NCI-H1436 treated with DMSO at 0.1 percent for 48 hours (cell line): ENCODE results near the gene STOM.

Experiments
- DNase-seq: peaks from one replicate; lab custom pipeline; 2025; lab: John Stamatoyannopoulos, UW

STOM gene

DNA sequence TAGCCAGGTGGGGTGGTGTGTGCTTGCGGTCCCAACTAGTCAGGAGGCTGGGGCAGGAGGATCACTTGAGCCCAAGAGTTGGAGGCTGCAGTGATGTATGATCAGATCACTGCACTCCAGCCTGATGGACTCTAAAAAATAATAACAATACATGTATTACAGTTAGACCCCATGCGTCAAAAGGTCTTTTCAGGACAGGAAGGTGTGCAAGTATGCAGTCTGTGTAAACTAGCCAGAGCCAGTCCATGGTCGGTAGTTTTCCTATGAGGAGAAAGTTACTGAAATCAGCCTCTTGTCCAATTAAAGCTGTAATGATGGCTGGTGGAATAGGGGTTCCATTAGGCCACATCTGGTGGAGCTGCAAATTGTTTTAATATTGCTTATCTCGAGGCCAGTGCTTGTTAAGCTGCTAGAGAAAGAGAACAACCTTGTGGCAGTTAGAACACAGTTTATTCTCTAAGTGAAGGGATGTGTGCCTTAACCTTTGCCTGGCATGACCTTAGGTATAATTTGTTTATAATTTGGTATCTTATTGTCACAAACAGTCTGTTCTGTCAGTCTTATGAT lies 1.5 kb upstream of the STOM start:
- DNase-seq: no peak

DNA sequence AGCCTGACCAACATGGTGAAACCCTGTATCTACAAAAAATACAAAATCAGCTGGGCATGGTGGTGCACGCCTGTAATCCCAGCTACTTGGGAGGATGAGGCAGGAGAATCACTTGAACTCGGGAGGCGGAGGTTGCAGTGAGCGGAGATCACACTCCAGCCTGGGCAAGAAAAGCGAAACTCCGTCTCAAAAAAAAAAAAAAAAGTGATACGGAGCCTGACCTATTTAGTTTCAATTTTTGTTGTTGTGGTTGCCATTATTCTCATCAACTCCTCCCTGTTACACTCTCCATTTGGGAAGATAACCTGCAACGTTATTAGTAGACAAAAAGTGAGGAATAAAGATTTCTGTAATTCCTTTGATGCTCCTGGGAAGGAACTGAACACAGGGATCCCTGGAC lies 1.3 kb downstream of the STOM start:
- DNase-seq: no peak

DNA sequence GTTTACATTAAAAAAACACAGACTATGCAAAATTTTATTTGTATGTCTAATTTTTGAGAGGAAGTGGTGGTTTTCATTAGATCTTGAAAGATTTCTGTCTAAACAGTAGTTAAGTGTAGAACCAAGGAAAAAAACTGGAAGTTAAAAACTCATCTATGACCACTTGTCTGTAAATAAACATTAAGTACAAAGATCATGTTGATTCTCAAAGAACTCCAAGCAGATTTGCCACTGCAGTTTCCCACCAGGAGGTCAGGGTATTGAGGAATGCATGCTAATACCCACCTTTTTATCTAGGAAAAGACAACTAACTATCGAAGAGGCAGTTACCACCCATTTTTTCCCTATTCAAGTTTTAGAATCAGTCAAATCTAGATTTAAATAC lies 1.9 kb downstream of the STOM start:
- DNase-seq: no peak

DNA sequence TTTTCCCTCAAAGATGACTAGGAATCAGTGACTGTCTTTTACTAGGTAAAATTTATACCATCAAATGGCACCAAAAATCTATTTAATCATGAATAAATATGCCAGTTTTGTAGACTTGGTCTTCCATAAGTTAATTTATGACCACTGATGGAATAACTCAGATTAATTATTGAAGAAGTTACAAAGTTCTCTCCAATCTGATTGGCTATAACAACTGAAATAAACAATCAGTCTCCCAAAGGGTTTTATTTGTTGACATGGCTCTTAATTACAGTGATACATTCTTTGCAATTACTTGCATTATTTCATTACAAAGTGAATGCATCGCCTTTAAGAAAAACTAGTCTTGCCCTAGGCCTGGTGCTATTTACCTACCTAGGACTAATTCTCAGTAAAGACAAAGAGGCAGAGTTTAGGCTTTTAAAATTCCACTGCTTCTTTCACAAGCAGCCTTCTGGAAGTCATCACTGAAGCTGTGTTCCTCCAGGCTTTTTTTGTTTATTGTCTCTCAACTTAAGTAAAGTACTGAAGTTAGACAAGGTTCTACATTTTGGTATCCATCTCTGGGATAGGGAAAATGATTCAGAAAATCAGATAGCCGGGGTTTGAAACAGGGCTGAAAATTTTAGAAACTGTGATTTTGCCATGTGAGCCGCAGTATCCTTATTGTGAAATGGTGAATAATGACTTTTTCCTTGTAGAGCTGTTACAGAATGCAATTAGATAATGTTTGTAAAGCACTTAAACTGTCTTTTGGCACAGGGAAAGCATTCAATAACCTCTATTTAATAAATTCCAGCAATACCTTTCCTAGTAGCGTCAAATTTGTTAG lies 2.5 kb downstream of the STOM start:
- DNase-seq: no peak

DNA sequence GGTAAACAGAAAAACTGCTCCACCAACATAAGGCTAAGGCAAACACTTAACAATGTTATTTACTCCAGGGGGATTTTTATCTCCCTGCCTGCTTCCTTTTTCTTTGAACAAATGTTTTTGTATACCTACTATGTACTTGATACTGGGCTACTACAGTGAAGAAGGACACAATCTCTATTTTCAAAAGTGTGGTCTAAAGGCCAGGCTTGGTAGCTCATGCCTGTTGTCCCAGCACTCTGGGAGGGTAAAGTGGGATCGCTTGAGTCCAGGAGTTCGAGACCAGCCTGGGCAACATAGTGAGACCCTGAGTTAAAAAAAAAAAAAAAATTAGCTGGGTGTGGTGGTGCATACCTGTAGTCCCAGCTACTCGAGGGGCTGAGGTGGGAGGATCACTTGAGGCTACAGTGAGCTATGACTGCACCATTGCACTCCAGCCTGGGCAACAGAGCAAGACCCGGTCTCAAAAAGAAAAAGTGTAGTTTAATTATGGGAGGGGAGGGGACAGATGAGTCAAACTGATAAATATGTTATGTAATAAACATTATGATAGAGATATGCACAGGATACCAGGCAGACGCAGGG lies 3.3 kb downstream of the STOM start:
- no peak for DNase-seq

DNA sequence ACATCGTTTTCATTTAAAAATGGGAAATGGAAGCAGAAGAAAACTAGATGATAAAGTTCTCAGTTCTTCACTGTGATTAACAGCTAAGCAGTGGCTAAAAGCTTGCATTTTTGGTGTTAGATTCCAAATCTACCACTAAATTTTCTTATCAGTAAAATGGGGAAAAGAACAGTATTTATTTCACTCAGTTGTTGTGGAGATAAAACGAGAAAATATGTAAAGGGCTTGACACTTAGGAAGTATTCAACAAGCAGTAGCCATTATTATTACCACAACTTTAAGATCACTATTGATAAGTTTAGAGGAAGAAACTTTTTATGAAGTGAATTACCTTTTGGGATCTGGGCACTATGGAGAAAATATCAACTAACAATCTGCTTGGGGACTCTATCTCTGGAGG lies 4.5 kb downstream of the STOM start:
- no peak for DNase-seq

DNA sequence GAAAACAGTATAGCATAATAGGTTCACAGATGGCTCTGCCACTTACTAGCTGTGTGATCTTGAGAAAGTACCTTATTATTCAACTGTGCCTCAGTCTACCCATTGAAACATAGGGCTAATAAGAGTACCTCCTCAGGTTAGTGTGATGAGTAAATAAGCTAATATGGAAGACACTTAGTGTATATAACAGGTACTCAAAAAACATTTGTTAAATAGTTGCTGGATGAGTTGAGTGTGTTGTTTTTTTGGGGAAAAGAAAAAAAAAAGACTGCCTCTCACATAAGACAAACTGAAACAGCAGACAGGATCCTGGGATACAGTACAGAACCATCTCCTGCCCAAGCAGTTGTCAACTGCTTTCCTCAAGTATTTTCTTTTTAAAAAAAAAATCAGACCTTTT lies 5.2 kb downstream of the STOM start:
- DNase-seq: no peak

DNA sequence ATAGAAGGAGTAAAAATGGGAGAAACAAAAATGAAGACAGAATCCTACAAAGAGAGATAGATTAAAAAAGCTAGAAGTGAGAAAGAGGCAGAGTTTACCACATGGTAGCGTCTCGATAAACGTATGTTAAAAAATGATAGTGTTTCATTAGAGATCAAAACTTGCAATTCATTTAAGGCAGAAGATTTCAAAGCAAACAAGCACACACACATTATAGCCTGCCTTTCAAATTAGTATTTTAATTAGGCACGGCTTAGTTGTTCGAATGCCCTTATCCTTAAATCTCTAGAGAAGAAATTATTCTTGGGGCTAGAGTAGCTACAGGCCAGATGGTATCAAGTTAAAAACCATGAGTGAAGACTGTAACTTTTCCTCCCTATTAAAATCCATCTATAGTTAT lies 6.0 kb downstream of the STOM start:
- no peak for DNase-seq

DNA sequence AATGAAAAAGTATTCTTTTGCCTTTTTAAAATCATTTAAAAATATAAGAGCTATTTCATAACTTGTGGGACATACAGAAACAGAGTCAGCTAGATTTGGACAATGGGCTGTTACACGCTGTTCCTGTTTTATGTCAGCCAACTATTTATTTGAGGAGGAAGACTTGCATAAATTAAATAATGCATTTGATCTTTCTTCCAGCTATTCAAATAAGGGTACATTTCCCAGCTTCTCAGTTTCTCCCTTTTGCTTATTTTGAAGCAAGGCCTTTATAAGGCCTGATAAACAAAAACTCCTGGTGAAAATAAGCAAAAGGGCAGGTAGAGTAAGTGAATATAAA lies 6.5 kb downstream of the STOM start:
- no peak for DNase-seq

DNA sequence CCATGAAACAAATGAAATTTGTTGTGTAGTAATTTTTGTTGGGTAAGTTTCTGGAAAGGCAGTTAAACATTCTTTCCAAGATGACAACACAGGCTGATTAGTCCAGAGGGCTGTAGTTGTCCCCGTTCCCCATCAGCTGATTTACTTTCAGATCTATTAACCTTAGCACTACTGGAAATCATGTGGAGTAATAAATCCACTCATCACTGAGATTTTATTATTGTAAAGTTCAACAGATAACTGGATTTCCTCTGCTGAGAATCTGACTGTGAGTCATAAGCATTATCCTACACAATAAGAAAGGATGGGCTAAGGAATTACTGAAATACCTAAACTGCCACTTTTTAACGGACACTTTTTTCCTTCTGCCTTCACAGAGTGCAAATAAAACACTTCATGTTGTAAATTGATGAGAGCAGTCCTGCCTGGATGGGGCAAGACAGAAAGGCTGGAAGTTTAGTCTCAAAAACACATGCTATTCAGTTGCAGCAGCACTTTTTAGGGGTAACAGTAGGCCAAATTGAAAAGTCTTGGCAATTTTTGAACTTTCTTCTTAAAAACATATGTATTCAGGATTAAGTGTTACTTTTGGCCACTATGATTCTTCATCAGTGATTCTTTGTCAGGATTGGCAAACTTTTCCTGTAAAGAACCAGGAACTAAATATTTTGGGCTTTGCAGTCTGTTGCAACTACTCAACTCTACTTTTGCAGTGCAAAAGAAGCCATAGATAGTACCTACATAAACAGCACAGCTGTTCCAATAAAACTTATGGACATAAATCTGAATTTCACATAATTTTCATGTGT lies 7.0 kb downstream of the STOM start:
- no peak for DNase-seq

DNA sequence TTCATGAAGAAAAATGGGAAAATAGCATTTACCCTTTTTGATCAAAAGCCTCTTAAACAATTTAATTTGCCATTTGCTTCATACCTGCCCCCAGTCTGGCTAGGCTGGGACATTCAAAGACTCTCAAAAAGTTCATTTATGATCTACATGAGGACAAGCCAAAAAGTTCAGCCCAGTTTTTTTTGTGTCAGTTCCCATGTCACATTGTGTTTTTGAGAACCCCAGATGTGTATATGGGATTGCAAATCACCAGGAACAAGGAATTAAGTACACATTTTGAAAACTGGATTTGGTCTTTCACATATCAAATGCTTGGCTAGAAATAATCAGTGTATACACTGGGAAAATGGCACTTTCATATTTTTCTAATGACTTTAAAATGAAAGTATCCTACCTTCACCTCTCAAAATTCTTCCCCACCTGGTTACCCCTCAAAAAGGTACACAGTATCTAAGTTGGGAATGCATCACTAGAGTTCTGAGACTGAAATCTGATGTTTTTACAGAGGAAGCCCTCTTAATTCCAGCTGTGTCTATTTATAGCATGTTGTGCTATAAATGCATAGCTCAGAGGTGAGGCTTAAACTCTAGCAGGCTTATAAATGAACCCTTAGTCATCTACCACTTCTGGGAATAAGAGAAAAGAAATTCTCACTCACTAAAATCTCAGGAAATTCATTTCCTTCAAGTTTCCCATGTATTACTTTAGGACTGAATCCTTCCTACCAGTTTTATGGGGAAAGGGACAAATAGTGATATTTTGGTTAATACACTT lies 9.3 kb downstream of the STOM start:
- DNase-seq: no peak

DNA sequence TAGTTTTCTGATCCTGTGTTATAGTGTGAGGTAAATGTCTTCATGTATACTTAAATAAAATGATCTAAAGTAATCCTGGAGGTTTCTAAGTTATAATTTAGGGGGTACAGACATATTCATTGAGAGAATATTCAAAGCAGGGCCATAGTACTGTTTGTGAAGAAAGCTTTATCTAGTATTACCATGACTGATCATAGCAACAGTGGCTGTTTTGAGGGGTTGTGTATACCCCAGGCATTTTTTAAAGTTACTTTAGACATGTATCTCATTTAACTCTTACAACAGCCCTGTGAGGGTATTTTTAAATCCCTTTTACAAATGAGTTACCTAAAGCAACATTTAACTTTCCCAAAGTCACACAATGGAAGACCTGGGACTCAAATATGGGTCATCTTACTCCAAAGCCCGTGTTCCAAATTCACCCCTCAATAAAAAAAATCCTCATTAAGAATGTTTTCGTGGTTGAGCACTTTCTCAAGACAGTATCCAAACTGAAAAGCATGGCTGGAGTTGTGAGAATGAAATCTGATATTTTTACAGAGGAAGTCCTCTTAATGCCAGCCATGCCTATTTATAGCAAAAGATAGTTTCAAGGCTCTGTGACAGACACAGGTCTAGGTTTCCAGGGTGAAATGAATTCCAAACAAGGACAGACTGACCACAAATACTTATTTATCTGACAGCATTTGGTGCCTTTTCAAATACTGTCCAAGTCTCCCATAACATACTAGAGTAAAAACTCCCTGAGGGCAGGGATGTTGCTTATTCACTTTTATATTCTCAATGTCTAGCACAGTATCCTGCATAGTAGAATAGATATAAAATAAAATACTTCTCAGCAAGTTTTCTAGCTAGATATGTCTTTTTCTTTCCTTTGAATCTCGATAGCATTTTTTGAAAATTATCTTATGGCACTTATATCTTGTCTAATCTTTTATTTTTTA lies 10.4 kb downstream of the STOM start:
- no peak for DNase-seq

DNA sequence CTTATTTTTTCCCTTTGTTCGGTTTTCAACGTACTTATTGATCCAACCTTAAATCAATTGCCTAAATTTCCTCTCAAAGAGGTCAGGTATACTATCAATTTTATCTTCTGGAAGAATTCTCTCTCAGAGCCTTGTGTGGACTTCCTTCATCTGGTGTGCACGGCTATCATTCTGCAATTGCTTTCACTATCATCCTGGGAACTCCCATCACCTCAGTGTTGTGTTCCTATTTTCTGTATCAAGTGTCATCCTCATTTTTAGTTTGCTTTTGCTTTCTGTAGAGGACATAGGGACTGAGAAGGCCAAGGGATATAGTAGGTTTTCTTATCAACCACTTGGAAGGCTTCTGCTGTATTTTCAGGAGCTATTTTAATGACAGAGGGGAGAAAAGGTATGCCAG lies 11.3 kb downstream of the STOM start:
- DNase-seq: no peak

DNA sequence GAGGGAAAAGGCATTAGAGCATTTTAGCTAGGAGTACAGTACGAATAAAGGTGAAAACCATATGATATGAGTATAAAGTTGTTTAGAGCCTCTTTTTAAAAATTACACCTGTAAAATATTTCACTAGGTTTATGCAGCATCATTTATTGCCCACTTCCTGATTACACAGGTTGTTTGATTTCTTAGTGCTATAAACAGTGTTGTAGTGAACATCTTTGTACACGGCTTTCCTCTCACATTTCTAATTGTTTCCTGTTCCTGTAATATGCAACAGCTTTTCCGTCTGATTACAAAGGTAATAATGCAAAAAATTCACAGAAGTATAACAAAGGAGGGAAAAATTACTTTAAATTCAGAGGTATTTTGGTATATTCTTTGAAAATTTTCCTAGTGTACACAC lies 13.0 kb downstream of the STOM start:
- no peak for DNase-seq

DNA sequence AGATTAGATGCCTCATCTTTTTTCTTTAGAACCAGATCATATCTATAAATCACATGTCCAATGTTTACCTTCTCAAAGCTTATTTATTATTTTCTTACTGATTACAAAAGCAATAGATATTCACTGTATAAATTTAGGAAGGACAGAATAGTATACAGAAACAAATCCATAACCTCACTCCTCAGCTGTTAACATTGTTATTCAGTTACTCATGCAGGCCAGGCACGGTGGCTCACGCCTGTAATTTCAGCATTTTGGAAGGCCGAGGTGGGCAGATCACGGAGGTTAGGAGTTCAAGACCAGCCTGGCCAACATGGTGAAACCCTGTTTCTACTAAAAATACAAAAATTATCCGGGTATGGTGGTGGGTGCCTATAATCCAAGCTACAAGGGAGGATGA lies 15.3 kb downstream of the STOM start:
- no peak for DNase-seq

DNA sequence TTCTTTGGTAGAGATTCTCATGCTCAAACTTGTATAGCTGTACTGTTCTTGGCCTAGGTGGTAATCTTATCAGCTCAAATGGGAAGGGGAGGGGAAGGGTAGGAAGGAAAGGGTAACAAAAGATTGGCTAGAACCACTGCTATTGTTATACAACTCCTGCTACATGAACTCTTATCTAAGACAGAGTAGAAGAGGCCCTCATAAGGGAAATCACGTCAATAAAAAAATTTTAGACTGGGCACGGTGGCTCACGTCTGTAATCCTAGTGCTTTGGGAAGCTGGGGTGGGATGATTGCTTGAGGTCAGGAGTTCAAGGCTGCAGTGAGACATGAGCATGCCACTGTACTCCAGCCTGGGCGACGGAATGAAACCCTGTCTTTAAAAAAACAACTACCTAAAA lies 15.9 kb downstream of the STOM start:
- no peak for DNase-seq

DNA sequence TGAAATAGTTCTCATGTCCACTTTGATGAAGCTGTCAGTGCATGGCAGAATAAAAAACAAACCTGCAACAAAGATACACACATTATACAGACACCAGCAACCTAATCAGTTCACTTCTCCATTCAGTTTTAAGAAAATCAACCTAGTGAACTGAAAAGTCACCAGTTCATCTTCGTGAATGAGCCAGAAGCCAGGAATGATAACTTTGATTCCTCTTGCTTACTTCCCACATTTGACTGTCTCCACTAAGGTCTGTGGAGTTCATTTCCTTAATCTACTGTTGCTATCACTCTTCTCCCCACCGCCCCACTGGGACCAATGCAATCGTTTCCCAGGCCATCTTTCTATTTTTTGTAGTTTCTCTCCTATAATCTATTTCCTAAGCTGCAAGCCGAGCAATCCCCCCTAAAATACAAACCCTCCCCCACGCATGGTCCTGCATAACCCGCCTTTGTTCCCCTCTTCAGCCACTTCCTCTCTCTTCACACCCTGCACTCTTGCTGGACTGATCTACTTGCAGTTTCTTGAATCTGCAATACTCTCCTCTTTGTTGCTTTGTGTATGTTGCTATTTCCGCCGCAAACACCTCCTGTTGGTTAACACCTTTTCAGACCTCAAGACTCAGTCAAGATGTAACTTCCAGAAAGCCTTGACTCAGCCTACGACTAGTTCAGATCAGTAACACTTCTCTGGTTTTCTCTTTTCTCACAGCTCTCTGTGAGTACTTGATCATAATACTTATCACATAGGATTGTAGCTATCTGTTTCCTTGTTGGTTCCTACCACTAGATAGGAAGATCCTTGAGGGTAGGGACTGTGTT lies 16.6 kb downstream of the STOM start:
- DNase-seq: no peak

DNA sequence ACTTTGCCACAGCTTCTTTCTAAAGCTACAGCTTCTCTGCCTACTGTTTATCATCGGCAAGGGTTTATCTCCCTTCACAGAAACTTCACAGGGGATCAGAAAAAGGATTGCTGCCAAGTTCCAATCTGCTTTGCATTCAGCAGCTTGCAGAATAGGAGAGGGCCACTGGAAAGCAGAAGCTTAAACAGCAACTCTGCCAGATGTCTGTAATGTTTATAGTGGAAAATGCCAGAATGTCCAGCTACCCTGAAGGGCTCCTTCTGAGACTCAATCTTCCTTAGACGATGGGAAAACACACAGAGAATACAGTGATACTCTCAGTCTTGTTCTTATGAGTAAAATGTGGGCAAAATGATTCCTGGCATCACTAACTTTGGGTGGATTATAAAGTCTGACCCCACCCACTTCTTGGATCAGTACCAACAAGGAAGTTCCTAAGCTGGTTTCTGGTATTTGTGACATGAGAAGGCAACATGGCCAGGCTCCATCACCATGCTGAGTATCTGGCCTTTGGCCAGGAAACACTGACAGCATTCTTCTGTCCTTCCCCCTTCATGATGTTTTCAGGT lies 19.0 kb downstream of the STOM start:
- no peak for DNase-seq

DNA sequence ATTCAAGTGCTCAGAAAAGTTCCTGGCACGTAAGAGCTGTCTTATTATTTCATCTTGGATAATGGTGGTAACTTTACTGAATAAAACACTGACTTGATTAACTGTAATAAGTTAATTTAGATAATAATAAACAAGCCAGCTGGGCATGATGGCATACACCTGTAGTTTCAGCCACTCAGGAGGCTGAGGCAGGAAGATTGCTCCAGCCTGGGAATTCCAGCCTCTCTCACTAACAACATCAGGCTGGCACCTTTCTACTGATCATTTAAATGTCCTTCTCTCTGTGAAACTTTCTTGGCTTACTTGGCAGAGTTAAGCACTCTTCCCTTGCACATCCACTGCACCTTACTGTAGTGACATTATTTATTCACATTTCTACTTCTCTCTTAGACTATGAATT lies 20.0 kb downstream of the STOM start:
- no peak for DNase-seq

DNA sequence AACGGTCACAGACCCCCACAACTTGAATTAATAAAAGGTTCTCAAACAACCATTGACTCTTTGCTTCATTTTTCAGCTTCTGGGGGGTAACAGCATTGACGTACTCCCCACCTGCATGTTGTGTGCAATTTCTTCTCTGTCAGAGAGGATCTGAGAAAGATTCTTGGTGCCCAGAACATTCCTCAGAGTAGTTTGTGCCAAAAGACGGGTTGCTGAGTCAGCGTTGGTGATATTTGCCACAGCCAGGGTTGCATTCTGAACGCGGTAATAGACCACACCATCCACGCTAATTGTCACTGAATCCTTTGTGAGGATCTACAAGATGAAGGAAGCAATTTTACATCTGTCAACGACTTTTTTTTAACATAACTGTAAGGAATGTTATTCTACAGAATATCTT lies 21.0 kb downstream of the STOM start:
- DNase-seq: no peak
